Measurements from ENCODE around the gene GLP2R.

Gene GLP2R

GRCh38 chr17:9837551-9838471 is 12.1 kb downstream of the GLP2R start:
- H3K27ac ChIP-seq (ENCODE audit: low read depth, low read length) = no peak overlapping the region
- H3K27me3 ChIP-seq (ENCODE audit: control insufficient read depth in 1 of 2, insufficient read depth in 2 of 2, low read length in 2 of 2) = no peaks in the 10 kb centered on the region
- H3K4me3 ChIP-seq (ENCODE audit: low read depth in 1 of 2, low read length in 2 of 2) = peak overlapping the region in 1 of 2 donors; percentile 7
- no peaks in the 10 kb centered on the region for H3K9me3 ChIP-seq (ENCODE audit: low read length)
- H3K36me3 ChIP-seq (ENCODE audit: insufficient read depth, low read length) = no peaks in the 10 kb centered on the region
- H3K9ac ChIP-seq (ENCODE audit: low read length) = no peak overlapping the region
- H3K4me1 ChIP-seq (ENCODE audit: insufficient read depth, low read length) = peaks cover 38% of the 10 kb centered on the region

GRCh38 chr17:9839433-9839832 is 13.7 kb downstream of the GLP2R start:
- Histone ChIP-seq H3K27me3 (ENCODE audit: control insufficient read depth in 1 of 2, insufficient read depth in 2 of 2, low read length in 2 of 2) (no peaks in the 10 kb centered on the region), H3K27ac (ENCODE audit: low read depth, low read length) (no peak overlapping the region), H3K36me3 (ENCODE audit: insufficient read depth, low read length) (no peaks in the 10 kb centered on the region), H3K9ac (ENCODE audit: low read length) (no peak overlapping the region), H3K9me3 (ENCODE audit: low read length) (no peaks in the 10 kb centered on the region), H3K4me3 (ENCODE audit: low read depth in 1 of 2, low read length in 2 of 2) (no peak overlapping the region), H3K4me1 (ENCODE audit: insufficient read depth, low read length) (peaks cover 51% of the 10 kb centered on the region)

GRCh38 chr17:9842057-9842758 is 16.5 kb downstream of the GLP2R start:
- Histone ChIP-seq H3K27me3 (ENCODE audit: control insufficient read depth in 1 of 2, insufficient read depth in 2 of 2, low read length in 2 of 2) (no peaks in the 10 kb centered on the region), H3K9me3 (ENCODE audit: low read length) (no peaks in the 10 kb centered on the region), H3K9ac (ENCODE audit: low read length) (peak overlapping the region; percentile 15), H3K4me1 (ENCODE audit: insufficient read depth, low read length) (peaks cover 49% of the 10 kb centered on the region), H3K4me3 (ENCODE audit: low read depth in 1 of 2, low read length in 2 of 2) (no peak overlapping the region), H3K36me3 (ENCODE audit: insufficient read depth, low read length) (no peaks in the 10 kb centered on the region), H3K27ac (ENCODE audit: low read depth, low read length) (peak overlapping the region; percentile 93)

- Histone ChIP-seq H3K9ac (ENCODE audit: low read length) (no peak overlapping the region), H3K27ac (ENCODE audit: low read depth, low read length) (no peak overlapping the region), H3K9me3 (ENCODE audit: low read length) (no peaks in the 10 kb centered on the region), H3K27me3 (ENCODE audit: control insufficient read depth in 1 of 2, insufficient read depth in 2 of 2, low read length in 2 of 2) (no peaks in the 10 kb centered on the region), H3K4me1 (ENCODE audit: insufficient read depth, low read length) (peaks cover 38% of the 10 kb centered on the region), H3K4me3 (ENCODE audit: low read depth in 1 of 2, low read length in 2 of 2) (no peak overlapping the region), H3K36me3 (ENCODE audit: insufficient read depth, low read length) (no peaks in the 10 kb centered on the region)
Observed at GRCh38 chr17:9843152-9844010, 17.7 kb downstream of the GLP2R start.

GRCh38 chr17:9844153-9844552 is 18.4 kb downstream of the GLP2R start:
- Histone ChIP-seq H3K36me3 (ENCODE audit: insufficient read depth, low read length) (no peaks in the 10 kb centered on the region), H3K9me3 (ENCODE audit: low read length) (no peaks in the 10 kb centered on the region), H3K4me1 (ENCODE audit: insufficient read depth, low read length) (peaks cover 33% of the 10 kb centered on the region), H3K9ac (ENCODE audit: low read length) (no peak overlapping the region), H3K27me3 (ENCODE audit: control insufficient read depth in 1 of 2, insufficient read depth in 2 of 2, low read length in 2 of 2) (no peaks in the 10 kb centered on the region), H3K4me3 (ENCODE audit: low read depth in 1 of 2, low read length in 2 of 2) (no peak overlapping the region), H3K27ac (ENCODE audit: low read depth, low read length) (no peak overlapping the region)

GRCh38 chr17:9845306-9845705 is 19.6 kb downstream of the GLP2R start:
- Histone ChIP-seq H3K27me3 (ENCODE audit: control insufficient read depth in 1 of 2, insufficient read depth in 2 of 2, low read length in 2 of 2) (no peaks in the 10 kb centered on the region), H3K4me1 (ENCODE audit: insufficient read depth, low read length) (peaks cover 29% of the 10 kb centered on the region), H3K36me3 (ENCODE audit: insufficient read depth, low read length) (no peaks in the 10 kb centered on the region), H3K9me3 (ENCODE audit: low read length) (no peaks in the 10 kb centered on the region), H3K27ac (ENCODE audit: low read depth, low read length) (no peak overlapping the region), H3K9ac (ENCODE audit: low read length) (no peak overlapping the region), H3K4me3 (ENCODE audit: low read depth in 1 of 2, low read length in 2 of 2) (no peak overlapping the region)

GRCh38 chr17:9850151-9850550 is 24.4 kb downstream of the GLP2R start:
- Histone ChIP-seq H3K27ac (ENCODE audit: low read depth, low read length) (no peak overlapping the region), H3K9ac (ENCODE audit: low read length) (no peak overlapping the region), H3K27me3 (ENCODE audit: control insufficient read depth in 1 of 2, insufficient read depth in 2 of 2, low read length in 2 of 2) (no peaks in the 10 kb centered on the region), H3K36me3 (ENCODE audit: insufficient read depth, low read length) (no peaks in the 10 kb centered on the region), H3K4me3 (ENCODE audit: low read depth in 1 of 2, low read length in 2 of 2) (no peak overlapping the region), H3K9me3 (ENCODE audit: low read length) (no peaks in the 10 kb centered on the region), H3K4me1 (ENCODE audit: insufficient read depth, low read length) (no peaks in the 10 kb centered on the region)

DNA sequence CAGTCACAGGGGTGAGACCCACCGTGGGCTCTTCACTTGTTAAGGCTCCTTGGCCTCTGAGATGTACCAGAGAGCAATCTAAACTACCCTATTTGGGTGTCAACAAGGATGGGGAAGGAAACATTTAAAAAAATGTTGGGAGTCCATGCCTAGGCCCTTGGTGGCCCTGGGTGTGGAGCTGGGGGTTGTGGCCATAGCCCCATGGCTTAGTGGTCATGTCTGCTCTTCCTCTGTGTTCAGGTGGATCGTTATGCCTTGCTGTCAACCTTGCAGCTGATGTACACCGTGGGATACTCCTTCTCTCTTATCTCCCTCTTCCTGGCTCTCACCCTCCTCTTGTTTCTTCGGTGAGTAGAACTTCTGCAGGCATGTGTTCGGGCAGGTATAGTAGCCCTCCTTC is 28.5 kb downstream of the GLP2R start:
- Histone ChIP-seq H3K4me3 (ENCODE audit: low read depth in 1 of 2, low read length in 2 of 2) (no peak overlapping the region), H3K27ac (ENCODE audit: low read depth, low read length) (no peak overlapping the region), H3K36me3 (ENCODE audit: insufficient read depth, low read length) (no peaks in the 10 kb centered on the region), H3K9ac (ENCODE audit: low read length) (no peak overlapping the region), H3K4me1 (ENCODE audit: insufficient read depth, low read length) (no peaks in the 10 kb centered on the region), H3K9me3 (ENCODE audit: low read length) (no peaks in the 10 kb centered on the region), H3K27me3 (ENCODE audit: control insufficient read depth in 1 of 2, insufficient read depth in 2 of 2, low read length in 2 of 2) (no peaks in the 10 kb centered on the region)

GRCh38 chr17:9855036-9855435 is 29.3 kb downstream of the GLP2R start:
- Histone ChIP-seq H3K36me3 (ENCODE audit: insufficient read depth, low read length) (no peaks in the 10 kb centered on the region), H3K9ac (ENCODE audit: low read length) (no peak overlapping the region), H3K4me1 (ENCODE audit: insufficient read depth, low read length) (no peaks in the 10 kb centered on the region), H3K9me3 (ENCODE audit: low read length) (no peaks in the 10 kb centered on the region), H3K27me3 (ENCODE audit: control insufficient read depth in 1 of 2, insufficient read depth in 2 of 2, low read length in 2 of 2) (no peaks in the 10 kb centered on the region), H3K27ac (ENCODE audit: low read depth, low read length) (no peak overlapping the region), H3K4me3 (ENCODE audit: low read depth in 1 of 2, low read length in 2 of 2) (no peak overlapping the region)

- Histone ChIP-seq H3K4me3 (ENCODE audit: low read depth in 1 of 2, low read length in 2 of 2) (no peak overlapping the region), H3K4me1 (ENCODE audit: insufficient read depth, low read length) (no peaks in the 10 kb centered on the region), H3K27me3 (ENCODE audit: control insufficient read depth in 1 of 2, insufficient read depth in 2 of 2, low read length in 2 of 2) (no peaks in the 10 kb centered on the region), H3K9ac (ENCODE audit: low read length) (no peak overlapping the region), H3K27ac (ENCODE audit: low read depth, low read length) (no peak overlapping the region), H3K36me3 (ENCODE audit: insufficient read depth, low read length) (no peaks in the 10 kb centered on the region), H3K9me3 (ENCODE audit: low read length) (no peaks in the 10 kb centered on the region)
Observed at GRCh38 chr17:9859781-9860180, 34.1 kb downstream of the GLP2R start.

DNA sequence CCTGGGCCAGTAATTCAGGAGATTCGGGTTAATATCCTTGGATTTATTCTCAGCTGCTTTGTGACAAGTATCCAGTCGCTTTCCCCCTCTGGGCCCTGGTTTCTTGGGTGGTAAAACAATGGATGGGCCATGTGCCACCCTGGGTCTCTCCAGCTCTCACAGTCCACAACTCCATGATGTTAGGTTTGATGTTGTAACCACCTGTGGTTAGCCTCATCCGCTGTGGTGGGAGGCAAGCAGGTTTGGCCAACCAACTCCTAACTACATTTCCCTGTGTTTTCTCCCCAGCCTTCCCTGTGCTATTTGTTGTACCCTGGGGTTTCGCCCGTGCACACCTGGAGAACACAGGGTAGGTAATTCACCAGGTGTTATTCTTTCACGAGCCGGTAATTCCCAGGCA is 35.1 kb downstream of the GLP2R start:
- Histone ChIP-seq H3K4me3 (ENCODE audit: low read depth in 1 of 2, low read length in 2 of 2) (no peak overlapping the region), H3K27ac (ENCODE audit: low read depth, low read length) (no peak overlapping the region), H3K9ac (ENCODE audit: low read length) (no peak overlapping the region), H3K4me1 (ENCODE audit: insufficient read depth, low read length) (no peaks in the 10 kb centered on the region), H3K9me3 (ENCODE audit: low read length) (no peaks in the 10 kb centered on the region), H3K36me3 (ENCODE audit: insufficient read depth, low read length) (no peaks in the 10 kb centered on the region), H3K27me3 (ENCODE audit: control insufficient read depth in 1 of 2, insufficient read depth in 2 of 2, low read length in 2 of 2) (no peaks in the 10 kb centered on the region)

Data from muscle layer of colon (tissue), 2 donors.